Stimulated activated CD4-positive, alpha-beta T cell treated with anti-CD3 and anti-CD28 coated beads, Interleukin-4, amount 100 ng/mL, for 4 hours (primary cell): ENCODE data around the gene BRSK2.
A peak's percentile ranks its signal among the peaks of the same experiment; 100 is the strongest.

ENCODE experiments used
- DNase-seq, 2 experiments: peaks; one replicate each; pipeline ENCODE4 v3.0.0-alpha.2; 2020

The BRSK2 gene

GRCh38 chr11:1377231-1377780 lies 12.4 kb upstream of the BRSK2 start:
- no peak for DNase-seq

GRCh38 chr11:1381793-1382425 lies 7.8 kb upstream of the BRSK2 start:
- DNase-seq: no peak

- DNase-seq: no peak
These were observed 7.3 kb upstream of the BRSK2 start for GRCh38 chr11:1382429-1382828.

GRCh38 chr11:1382831-1383607 lies 6.7 kb upstream of the BRSK2 start:
- DNase-seq: peak; percentile 77 to 85

GRCh38 chr11:1384199-1384970 lies 5.3 kb upstream of the BRSK2 start:
- DNase-seq: no peak

- DNase-seq: no peak
These were observed 2.2 kb upstream of the BRSK2 start for GRCh38 chr11:1387521-1387920.

- no peak for DNase-seq
These were observed 1.6 kb upstream of the BRSK2 start for GRCh38 chr11:1387961-1388762.

- no peak for DNase-seq
These were observed 1.0 kb upstream of the BRSK2 start for GRCh38 chr11:1388763-1389102.

GRCh38 chr11:1389103-1389931 lies 417 bp upstream of the BRSK2 start:
- peak; percentile 97 to 98 for DNase-seq

GRCh38 chr11:1390569-1391164 lies 933 bp downstream of the BRSK2 start:
- no peak for DNase-seq

GRCh38 chr11:1391165-1392075 lies 1.7 kb downstream of the BRSK2 start:
- no peak for DNase-seq

GRCh38 chr11:1392111-1392510 lies 2.4 kb downstream of the BRSK2 start:
- DNase-seq: no peak

- DNase-seq: no peak
These were observed 2.8 kb downstream of the BRSK2 start for GRCh38 chr11:1392561-1392960.

- DNase-seq: no peak
These were observed 3.4 kb downstream of the BRSK2 start for GRCh38 chr11:1393038-1393710.

- DNase-seq: no peak
These were observed 5.4 kb downstream of the BRSK2 start for GRCh38 chr11:1394936-1395772.

GRCh38 chr11:1395773-1396374 lies 6.1 kb downstream of the BRSK2 start:
- DNase-seq: no peak

GRCh38 chr11:1396375-1396841 lies 6.7 kb downstream of the BRSK2 start:
- DNase-seq: no peak
